ENCODE measurements around the gene TMC4.
A peak's percentile ranks its signal among the peaks of the same experiment; 100 is the strongest.

TMC4 gene

DNA sequence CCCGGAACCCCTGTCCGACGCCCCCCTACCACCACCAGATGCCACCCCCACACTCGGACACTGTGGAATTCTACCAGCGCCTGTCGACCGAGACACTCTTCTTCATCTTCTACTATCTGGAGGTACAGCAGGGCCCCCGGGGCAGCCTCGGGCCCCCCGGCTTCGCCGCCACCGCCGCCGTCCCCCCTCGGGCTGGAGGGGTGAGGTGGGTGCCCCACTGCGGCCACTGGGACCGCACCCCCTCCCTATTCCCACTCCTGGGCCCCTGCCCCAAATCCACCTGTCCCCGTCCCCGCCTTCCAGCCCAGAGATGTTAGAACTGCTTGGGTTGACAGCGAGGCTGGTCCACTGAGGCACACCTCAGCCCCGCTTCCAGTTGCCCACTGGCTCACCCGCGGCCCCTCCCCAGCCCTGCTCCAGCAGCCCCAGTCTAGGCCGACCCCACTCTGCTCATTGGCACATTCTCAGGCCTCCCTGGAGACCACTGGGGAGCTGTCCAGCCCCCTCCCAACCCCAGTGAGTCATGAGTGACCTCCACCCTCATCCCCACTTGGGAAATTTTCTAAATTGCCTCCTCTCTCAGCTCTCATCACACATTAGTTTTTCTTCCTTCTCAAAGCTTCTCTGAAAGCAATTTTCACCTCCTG, 20.0 kb downstream of the TMC4 start:
- no peak for DNase-seq

DNA sequence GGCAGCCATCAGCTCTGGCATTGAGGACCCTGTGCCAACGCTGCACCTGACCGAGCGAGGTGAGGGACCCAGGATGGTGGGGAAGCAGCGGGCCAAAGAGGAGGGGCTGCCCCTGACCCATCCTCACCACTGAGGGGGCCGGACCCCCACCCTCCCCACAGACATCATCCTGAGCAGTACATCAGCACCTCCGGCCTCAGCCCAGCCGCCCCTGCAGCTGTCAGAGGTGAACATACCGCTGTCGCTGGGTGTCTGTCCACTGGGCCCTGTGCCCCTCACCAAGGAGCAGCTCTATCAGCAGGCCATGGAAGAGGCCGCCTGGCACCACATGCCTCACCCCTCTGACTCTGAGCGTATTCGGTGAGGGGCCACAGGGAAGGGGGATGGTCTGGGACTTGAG, 20.7 kb downstream of the TMC4 start:
- DNase-seq: no peak

DNA sequence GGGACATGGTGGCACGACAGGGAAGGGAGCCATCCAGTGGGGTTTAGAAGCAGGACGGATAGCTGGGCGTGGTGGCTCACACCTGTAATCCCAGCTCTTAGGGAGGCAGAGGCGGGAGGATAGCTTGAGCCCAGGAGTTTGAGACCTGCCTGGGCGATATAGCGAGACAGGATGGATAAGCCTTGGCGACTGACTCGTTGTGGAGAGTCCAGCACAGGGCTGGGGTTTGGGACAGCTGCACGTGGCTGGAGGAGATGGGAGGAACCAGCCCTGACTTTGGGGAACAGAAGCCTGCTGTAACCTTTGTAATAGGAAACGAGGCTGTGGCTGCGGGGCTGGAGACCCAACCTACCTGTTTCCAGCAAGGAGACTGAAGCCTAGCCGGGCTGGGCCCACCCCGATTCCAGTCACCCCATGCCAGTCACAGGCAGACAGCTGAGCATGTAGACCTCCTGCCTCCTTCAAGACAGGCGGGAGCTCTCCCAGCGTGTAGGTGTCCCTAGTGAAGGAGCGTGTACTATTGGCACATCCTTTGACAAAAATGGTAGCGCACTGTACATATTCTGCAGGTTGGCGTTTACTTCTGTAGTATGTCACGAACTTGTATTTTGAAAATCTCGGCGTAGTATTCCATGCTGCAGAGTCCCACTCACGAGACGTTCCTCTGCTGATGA, 21.5 kb downstream of the TMC4 start:
- no peak for DNase-seq

DNA sequence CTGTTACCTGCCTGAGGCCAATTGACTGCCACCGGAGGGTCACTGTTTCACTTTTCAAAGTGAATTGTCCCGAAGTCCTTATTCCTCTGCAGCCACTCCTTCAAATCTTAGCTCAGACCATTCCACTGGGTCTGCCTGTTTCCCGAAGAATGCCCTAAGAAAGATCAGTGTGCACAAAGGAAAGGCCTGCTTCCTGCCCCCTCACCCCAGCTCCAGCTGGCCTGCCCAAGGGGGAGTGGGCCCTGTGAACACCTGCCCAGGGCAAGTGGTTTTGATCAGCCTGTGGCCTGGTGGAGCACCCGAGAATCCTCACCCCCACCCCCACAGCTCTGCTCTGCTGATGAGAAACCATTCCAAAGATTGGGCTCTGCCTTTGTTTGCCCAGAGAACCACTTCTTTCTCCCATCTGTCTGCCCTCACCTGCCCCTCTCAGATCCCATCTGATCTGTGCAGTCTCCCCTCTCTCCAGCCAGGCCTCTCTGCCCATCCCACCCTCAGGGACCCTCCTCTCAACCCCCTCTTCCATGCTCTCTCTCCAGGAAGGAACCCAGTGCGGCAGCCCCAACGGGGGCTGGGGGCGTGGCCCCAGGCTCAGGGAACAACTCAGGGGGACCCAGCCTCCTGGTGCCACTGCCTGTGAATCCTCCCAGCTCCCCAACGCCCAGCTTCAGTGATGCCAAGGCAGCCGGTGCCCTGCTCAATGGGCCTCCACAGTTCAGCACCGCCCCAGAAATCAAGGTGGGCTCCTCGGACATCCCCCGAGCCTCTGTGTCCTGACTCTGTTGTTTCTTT, 23.7 kb downstream of the TMC4 start:
- DNase-seq: no peak

DNA sequence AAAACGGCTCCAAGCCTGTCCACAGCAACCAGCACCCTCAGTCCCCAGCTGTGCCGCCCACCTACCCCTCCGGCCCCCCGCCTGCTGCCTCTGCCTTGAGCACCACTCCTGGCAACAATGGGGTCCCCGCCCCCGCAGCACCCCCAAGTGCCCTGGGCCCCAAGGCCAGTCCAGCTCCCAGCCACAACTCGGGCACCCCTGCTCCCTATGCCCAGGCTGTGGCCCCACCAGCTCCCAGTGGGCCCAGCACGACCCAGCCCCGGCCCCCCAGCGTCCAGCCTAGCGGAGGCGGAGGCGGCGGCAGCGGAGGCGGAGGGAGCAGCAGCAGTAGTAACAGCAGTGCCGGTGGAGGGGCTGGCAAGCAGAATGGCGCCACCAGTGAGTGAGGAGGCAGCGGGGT, 24.8 kb downstream of the TMC4 start:
- DNase-seq: no peak

DNA sequence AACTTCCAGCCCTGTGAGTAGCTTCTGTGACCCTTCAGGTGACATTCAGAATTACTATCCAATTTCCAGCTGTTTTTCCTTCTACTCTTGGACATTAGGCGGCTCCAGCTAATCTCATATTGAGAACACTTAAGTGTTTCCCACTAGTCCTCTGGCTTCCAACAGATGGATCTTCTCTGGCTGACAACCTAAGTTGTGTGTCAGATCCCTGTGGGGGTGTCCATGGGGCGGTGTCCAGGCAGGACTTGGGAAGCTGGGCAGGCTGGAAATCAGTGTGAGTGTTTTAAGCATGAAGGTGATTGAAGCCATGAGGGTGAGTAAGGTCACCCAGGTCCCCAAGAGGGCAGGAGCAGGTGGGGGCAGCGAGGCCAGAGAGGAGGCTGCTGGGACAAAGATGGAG, 25.3 kb downstream of the TMC4 start:
- DNase-seq: no peak

DNA sequence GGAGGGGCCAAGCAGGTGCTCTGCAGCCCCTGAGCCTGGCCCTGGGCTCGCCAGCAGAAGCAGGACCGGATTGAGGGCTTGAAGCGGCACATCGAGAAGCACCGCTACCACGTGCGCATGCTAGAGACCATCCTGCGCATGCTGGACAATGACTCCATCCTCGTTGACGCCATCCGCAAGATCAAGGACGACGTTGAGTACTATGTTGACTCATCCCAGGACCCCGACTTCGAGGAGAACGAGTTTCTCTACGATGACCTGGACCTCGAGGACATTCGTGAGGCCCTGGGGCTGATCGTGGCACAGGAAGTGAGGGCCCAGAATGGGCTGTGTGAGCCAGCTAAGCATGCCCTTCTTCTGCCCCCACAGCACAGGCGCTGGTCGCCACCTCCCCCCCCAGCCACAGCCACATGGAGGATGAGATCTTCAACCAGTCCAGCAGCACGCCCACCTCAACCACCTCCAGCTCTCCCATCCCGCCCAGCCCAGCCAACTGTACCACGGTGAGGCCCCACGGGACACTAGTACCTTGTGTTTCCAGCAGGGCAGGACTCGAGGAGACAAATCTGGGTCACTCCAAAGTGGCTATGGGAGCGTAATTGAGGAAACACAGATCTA, 27.3 kb downstream of the TMC4 start:
- no peak for DNase-seq

DNA sequence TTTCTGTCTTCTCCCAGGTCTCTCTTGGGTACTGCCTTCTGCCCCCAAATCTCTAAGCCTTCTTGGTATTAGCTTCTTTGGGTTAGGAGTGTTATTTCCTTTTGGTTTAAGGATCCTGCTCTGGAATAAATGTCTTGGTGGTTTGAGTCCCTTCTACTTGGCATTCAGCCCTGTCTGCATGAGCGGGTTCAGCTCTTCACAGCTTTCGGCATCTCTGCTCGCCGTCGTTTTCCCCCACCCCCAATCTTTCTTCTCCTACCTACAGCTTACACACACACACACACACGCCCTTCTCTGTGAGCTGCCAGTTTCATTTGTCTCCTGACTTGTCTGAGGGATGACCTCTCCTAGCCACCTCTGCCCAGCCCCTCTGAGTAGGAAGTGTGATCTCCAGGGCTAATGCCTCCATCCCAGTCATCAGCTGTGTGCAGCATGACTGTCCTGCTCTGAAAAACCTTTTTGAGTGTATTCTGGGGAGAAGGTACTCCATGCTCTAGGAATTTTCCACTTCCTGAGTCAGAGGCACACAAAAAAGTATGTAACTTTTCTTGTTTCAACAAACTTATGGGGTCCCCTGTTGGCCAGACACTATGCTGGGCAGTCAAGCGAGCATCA, 30.7 kb downstream of the TMC4 start:
- DNase-seq: no peak

DNA sequence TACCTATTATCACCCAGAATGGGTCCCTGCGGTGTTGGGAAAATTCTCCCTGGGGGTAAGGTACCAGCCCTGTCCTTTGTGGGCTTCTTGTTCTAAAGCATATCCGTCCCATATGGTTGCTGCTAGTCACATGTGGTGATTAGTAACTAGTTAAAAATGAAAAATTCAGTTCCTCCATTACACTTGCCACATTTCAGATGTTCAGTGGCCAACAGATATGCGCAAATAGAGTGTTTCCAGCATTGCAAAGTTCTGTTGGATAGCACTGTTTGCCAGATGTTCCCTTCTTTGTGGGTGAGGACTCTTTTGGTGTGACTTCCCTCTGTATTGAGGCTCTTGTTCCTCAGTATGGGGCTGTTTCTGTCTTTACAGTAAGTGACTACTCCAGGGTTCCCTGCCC, 31.6 kb downstream of the TMC4 start:
- no peak for DNase-seq

DNA sequence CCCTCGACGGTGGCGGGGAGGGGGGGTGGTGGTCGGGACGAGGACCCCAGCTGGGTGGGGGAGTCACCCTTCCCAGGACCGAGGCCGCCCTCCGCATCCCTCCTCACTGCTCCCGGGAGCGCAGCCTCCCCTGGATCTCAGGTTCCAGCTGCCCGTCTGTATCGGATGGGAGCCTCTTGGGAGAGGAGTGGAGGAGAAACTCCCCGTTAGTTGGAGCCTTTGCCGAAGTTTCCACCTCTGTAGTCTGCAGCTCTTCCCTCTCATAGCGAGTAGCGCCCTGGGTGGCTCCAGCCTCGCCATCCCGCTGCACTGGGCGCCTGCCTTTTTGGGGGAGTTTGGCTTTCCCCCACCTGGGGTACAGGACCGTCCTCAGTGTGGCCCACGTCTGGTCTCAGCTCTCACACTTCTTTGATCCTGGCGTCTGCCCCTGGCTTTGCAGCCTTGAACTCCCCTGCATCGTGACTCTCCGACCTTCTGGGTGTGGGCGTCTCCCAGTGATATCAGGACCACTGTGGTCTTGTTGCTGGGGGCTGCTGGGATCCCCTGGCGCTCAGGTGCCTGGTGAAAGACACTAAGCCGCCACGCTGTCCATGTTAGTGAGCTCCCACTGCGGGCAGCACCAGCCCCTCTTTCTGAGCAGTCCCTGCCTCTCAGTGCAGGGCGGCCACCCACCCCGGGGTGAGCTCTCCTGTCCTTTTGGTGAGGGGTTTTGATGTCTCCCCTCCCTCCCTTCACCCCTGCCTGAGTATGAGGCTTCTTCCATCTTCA, 34.3 kb downstream of the TMC4 start:
- DNase-seq: no peak

DNA sequence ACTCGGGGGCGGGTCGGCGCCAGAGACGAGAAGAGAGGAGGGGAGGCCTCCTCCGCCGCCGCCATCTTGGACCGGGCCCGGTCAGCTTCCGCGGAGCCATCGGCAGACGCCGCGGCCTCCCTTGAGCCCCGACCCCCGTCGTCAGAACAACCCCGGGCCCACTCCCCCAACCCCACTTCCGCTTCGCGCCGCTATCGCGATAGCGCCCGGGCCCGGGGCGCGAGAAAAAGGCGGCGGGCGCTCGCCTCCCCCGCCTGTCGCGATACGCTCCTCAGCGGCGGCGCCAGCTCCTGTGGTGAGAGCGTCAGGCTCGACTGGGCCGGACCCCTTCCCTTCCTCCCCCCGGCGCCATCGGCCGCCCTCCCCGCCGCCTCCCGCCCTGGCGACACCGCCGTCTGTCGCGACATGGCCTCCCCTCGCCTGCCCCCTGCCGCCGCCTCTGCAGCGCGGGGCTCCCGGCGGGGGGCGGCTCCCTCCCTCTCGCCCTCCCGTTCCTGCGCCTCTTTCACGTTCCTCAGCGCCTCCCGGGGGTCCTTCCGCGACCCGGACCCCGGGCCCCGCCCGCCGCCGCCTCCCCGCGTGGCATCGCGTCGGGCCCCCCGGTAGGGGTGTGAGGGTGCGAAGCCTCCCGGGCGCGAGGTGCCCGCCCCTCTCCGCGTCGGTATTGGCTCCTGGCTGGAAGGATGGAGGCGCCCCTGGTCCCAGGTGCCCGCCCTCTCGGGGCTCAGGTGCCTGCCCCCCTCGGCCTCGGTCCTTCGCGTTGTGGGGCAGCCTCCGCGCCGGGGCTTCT, 35.1 kb downstream of the TMC4 start, which contains the start of gene CNOT3:
Gene CNOT3, plus strand, starts transcription at position 64 of the 790 bp plus-strand sequence. CDS start 5,217 bp downstream, outside the sequence.
- DNase-seq: no peak

DNA sequence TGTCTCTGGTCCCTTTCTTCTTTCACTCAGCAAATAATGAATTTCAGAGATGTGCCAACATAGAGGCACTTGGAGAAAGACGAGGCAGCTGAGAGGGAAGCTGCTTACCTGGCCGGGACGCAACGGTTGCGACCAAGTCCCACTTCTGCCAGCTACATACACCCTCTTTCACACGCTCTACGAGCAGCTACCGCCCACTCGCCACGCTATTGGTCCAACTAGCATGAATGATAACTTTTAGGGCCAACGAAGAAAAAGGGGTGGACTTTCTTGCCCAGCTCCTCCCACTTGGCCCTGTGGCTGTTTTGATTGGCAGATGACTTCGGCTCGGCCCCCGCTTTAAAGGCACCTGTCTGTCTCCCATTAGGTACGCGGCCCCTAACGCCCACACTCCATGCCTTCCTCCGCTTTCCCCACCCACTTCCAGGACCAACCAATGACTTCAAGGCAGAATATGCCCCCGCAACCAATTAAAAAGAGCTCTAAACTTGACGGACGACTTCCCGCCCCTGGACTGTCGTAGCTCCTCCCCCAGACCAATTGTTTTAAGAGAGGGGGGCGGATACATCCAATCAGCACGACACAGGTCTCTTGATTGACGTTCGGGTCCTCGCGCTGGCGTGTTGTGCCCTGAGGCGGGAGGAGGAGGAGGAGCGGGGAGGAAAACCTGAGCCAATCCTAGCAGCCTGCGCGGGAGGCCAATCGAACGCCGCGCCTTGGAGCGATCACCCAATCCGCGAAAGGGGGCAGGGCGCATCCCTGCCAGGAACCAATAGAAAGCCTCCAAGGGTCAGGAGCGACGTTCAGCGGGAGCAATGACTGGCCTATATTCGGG, 35.9 kb downstream of the TMC4 start:
- DNase-seq: peak; percentile 100

DNA sequence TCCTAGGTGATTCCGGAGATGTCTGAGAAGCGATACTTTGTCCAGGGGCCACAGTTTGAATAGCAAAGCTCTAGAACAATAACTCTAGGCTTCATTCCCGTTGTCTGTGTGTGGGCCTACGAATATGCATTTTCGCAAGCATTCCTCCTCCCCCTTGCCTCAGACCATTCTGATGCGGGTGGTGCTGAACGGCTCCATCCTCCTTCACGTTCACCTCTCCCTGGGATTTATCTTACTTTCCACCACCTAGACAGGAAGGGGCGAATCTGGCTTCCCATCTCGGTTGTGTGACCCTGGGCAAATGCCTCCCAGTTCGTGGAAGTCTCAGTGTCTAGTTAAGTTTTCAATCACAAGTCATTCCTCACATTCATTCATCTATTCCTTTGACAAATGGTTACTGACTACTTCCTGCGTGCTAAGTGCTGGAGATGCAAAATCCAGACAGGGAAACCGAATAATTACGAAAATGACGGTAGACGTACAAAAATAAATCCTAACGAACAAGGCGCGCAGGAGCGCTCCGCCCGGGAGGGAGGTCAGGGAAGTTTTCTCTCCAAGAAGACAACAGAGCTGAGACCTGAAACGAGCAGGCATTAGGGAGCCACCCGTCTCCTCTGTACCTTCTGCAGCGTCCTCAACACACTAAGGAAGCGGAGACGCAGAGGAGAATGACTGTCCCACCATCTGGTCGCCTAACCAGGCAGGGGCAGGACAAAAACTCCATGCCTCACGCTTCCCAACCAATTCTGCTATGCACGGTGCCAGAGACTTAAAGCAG, 36.7 kb downstream of the TMC4 start:
- DNase-seq: no peak

DNA sequence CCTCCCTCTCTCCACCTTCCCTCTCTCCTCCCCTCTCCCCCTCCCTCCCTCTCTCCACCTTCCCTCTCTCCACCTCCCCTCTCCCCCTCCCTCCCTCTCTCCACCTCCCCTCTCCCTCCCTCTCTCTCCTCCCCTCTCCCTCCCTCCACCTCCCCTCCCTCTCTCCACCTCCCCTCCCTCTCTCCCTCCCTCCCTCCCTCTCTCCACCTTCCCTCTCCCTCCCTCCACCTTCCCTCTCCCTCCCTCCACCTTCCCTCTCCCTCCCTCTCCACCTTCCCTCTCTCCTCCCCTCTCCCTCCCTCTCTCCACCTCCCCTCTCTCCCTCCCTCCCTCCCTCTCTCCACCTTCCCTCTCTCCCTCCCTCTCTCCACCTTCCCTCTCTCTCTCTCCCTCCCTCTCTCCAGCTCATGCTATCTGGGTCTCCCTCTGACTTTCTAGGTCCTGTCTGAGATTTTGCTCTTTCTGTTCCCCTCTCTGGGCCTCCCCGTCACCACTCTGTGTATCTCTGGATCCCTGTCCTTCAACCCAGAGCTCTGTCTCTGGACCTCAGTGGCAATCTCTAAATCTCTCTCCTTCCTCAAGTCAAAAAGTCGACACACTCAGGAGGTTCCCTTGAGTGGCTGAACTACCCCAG, 38.9 kb downstream of the TMC4 start:
- no peak for DNase-seq

DNA sequence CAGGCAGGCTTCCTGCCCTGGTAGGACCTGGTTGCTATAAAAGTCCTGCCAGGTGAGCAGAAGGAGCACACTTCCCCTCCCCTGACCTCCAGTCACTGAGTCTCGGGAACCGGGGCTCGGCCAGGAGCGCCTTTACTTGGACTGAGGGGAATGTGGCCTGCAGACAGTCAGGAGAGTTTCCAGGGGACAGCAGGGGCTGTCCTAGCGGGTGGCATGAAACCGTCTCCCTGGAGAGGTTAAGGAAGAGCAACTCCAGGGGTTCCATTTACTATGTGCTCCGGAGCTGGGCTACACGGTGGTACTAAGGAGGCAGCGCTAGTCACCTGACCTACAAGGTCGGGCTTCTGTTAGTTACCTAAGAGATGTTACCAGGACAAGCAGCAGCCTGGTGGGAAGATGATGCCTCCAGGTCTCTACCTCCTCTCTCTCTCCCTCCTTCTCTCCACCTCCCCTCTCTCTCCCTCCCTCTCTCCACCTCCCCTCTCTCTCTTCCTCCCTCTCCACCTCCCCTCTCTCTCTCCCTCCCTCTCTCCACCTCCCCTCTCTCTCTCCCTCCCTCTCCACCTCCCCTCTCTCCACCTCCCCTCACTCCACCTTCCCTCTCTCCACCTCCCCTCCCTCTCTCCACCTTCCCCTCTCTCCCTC, 39.5 kb downstream of the TMC4 start:
- no peak for DNase-seq

DNA sequence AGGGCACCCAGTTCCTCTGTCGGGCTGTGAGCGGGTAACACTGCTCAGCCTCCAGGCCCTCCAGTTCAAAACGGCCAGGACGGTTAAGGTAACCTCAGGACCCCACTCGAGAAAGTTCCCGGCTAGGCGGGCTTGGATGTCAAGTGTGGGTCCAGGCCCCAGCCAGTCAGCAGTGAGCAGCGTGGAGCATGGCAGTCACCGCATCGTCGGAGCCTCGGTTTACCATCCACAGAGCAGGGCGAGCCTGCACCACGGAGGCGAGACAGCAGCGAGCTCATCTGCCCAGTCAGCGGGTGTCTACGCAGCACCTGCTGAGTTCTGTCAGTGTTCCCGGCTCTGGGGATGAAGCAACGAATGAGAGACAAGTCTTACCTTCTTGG, 43.4 kb downstream of the TMC4 start:
- no peak for DNase-seq

DNA sequence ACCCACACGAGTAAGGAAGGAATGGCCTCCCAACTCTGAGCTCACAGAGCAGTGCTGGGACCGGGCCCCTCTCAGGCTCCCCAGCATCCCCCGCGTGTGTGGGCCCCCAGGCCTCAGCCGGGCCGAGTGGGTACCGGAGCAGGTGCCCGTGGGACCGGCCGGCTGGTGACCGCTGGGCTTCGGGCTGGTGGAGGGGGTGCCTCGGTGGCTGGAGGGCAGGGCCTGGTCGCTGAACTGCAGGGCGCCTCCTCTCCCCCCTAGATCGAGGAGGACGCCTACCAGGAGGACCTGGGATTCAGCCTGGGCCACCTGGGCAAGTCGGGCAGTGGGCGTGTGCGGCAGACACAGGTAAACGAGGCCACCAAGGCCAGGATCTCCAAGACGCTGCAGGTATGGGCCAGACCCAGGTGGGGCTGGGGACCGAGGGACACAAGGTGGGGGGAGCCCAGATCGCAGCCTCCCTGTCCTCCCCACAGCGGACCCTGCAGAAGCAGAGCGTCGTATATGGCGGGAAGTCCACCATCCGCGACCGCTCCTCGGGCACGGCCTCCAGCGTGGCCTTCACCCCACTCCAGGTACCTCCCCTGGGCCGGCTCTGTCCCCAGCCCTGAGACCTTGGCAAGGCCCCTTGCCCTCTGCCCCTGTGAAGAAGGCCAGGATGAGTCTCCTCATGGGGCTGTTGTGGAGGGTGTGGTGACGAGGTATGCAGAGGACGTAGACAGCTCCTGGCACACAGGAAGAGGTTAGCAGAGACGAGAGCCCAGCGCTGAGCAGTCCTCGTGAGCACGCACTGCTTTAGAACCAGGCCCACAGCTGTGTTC, 44.0 kb downstream of the TMC4 start:
- no peak for DNase-seq

DNA sequence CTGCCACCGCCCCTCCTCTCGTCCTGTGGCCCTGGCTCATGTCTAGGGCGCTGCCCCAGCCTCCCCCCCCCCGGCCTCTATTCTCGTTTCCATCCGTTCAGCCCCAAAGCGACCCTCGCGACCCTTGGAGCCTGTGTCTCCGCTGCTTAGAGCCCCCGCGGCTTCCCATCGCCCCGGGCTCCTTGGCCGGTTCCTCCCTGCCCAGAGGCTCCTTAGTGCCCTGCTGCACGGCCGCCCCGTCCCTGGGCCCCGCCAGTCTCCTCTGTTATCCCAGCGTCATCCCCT, 44.6 kb downstream of the TMC4 start:
- DNase-seq: no peak

Measured in amniotic stem cell (primary cell).